Measurements from ENCODE around the gene ADD3.

ADD3 gene

DNA sequence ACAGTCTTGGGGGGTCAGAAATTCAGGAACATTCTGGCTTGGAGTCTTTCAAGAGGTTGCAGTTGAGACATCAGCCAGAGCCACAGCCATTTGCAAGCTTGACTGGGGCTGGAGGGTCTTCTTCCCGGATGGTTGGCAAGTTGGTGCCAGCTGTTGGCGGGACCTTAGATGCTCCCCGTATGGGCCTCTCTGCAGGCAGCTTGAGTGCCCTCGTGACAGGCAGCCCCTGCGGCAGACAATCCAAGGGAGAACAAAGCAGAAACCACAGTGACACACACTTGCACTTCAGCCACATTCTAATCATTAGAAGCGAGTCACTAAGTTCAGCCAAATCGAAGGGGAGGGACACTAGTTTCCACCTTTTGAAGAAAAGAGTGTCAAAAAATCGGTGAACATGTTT lies 140.2 kb downstream of the ADD3 start:
- CTCF ChIA-PET: interaction anchor here (1.2 kb wide), 1 partner anchor 10 kb away, joined by 5 read pairs; no protein-coding TSS in a partner anchor
- 0 out of 2 replicates have a peak, but pooled peaks have one; percentile 19 for TF ChIP-seq ZNF335 (tag by site-specific recombination; conservative IDR thresholded peaks at IDR 0.05)
- no peak for TF ChIP-seq ZBTB7A (tag by site-specific recombination; IDR thresholded peaks at IDR 0.05; ENCODE audit: low read depth)
- Histone ChIP-seq H3K36me3 (ENCODE audit: control insufficient read depth in 2 of 2, insufficient read depth in 1 of 2, low read length in 2 of 2) (no peaks in the 10 kb centered on the region), H3K9me3 (ENCODE audit: control insufficient read depth, insufficient read depth, low read depth, low read length) (no peaks in the 10 kb centered on the region), H3K27ac (ENCODE audit: extremely low read depth, low read depth, low read length) (no peak overlapping the region), H3K4me3 (ENCODE audit: low read depth, low read length) (no peak overlapping the region), H3K4me1 (ENCODE audit: control insufficient read depth, insufficient read depth, low read length) (no peaks in the 10 kb centered on the region)
- POLR2A ChIA-PET: no interaction called here

DNA sequence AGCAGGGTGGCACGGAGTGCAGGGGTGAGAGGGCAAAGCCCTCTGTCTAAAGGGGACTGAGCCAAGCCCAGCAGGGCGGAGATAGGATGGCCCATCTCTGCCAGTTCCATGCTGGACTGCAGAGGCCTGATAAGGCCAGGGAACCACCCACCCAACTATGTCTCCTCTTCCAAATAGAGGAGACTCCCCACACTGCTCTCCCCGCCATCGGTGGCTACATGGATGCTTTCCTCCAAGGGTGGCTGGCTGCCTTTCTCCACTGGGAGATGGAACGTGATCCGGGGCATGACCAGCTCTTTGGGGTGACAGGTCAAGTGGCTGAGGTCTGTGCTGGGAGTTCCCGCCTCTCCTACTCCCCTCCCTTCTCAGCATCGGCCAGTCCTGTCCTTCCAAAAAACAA lies 141.5 kb downstream of the ADD3 start:
- Histone ChIP-seq H3K4me3 (ENCODE audit: low read depth, low read length) (no peak overlapping the region), H3K27ac (ENCODE audit: extremely low read depth, low read depth, low read length) (no peak overlapping the region), H3K9me3 (ENCODE audit: control insufficient read depth, insufficient read depth, low read depth, low read length) (no peaks in the 10 kb centered on the region), H3K4me1 (ENCODE audit: control insufficient read depth, insufficient read depth, low read length) (no peaks in the 10 kb centered on the region), H3K36me3 (ENCODE audit: control insufficient read depth in 2 of 2, insufficient read depth in 1 of 2, low read length in 2 of 2) (no peaks in the 10 kb centered on the region)
- ChIA-PET CTCF (interaction anchor here (0.6 kb wide), 1 partner anchor 878 kb away, joined by 3 read pairs; no protein-coding TSS in a partner anchor), POLR2A (no interaction called here)
- TF ChIP-seq ZNF202 (tag by site-specific recombination; IDR thresholded peaks at IDR 0.05; ENCODE audit: borderline replicate concordance) (no peak), ZBTB21 (tag by site-specific recombination; IDR thresholded peaks at IDR 0.05) (no peak), ZNF571 (tag by site-specific recombination; IDR thresholded peaks at IDR 0.05) (no peak), YY1 (tag by site-specific recombination; IDR thresholded peaks at IDR 0.05) (no peak), ZNF654 (tag by site-specific recombination; IDR thresholded peaks at IDR 0.05; ENCODE audit: low read depth) (no peak), ZNF76 (tag by site-specific recombination; IDR thresholded peaks at IDR 0.05; ENCODE audit: borderline replicate concordance, low read depth) (no peak), ZNF792 (tag by site-specific recombination; IDR thresholded peaks at IDR 0.05) (no peak), HOXA7 (CRISPR knock-in tag; IDR thresholded peaks at IDR 0.05; ENCODE audit: borderline replicate concordance) (no peak), ZFP3 (tag by site-specific recombination; IDR thresholded peaks at IDR 0.05; ENCODE audit: low read depth) (no peak)
- TF ChIP-seq, protein P1, sequence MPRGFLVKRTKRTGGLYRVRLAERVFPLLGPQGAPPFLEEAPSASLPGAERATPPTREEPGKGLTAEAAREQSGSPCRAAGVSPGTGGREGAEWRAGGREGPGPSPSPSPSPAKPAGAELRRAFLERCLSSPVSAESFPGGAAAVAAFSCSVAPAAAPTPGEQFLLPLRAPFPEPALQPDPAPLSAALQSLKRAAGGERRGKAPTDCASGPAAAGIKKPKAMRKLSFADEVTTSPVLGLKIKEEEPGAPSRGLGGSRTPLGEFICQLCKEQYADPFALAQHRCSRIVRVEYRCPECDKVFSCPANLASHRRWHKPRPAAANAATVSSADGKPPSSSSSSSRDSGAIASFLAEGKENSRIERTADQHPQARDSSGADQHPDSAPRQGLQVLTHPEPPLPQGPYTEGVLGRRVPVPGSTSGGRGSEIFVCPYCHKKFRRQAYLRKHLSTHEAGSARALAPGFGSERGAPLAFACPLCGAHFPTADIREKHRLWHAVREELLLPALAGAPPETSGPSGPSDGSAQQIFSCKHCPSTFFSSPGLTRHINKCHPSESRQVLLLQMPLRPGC (tag by site-specific recombination; IDR thresholded peaks at IDR 0.05): no peak

DNA sequence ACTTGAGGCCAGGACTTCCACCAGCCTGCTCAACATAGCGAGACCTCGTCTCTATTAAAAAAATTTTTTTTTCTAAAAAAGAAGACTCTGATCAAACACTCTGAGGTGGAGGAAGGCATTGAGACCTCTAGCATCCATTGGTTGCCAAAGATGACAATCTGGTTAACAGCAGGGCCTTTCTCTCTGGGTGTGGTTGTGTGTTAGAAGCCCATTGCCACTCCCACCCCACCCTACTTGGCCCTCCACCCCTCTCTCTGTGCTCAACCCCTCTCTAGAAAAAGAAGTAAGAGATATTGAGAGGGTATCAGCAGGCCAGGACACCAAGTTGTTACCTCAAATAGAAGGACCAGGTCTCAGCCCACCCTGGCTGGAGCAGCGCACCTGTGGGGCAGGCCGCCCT lies 142.3 kb downstream of the ADD3 start:
- Histone ChIP-seq H3K4me3 (ENCODE audit: low read depth, low read length) (no peak overlapping the region), H3K9me3 (ENCODE audit: control insufficient read depth, insufficient read depth, low read depth, low read length) (no peaks in the 10 kb centered on the region), H3K4me1 (ENCODE audit: control insufficient read depth, insufficient read depth, low read length) (no peaks in the 10 kb centered on the region), H3K36me3 (ENCODE audit: control insufficient read depth in 2 of 2, insufficient read depth in 1 of 2, low read length in 2 of 2) (no peaks in the 10 kb centered on the region), H3K27ac (ENCODE audit: extremely low read depth, low read depth, low read length) (no peak overlapping the region)
- POLR2A ChIA-PET: no interaction called here
- TF ChIP-seq MZF1 (tag by site-specific recombination; IDR thresholded peaks at IDR 0.05; ENCODE audit: borderline replicate concordance): no peak
- TF ChIP-seq KLF1 (tag by site-specific recombination; IDR thresholded peaks at IDR 0.05): peak; percentile 82
- CTCF ChIA-PET: no interaction called here

DNA sequence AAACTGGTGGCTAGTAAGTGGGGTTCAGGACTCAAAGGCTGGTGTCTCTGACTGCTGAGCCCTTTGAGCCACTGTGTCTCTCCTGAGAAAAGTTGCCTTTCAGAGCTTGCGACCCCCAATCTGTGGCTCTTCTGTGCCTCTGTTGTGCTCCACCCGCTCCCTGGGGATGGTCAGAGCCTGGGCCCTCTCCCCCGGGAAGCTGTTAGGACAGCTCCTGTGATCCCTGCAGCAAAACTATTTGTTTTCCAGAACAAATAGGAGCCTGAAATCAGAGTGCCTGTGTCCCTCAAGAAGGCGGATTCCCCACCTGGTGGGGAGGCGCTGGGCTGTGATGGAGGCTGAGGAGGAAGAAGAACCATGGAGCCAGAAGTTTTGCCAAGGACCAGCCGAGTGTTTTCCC lies 143.2 kb downstream of the ADD3 start:
- Histone ChIP-seq H3K36me3 (ENCODE audit: control insufficient read depth in 2 of 2, insufficient read depth in 1 of 2, low read length in 2 of 2) (no peaks in the 10 kb centered on the region), H3K4me3 (ENCODE audit: low read depth, low read length) (no peak overlapping the region), H3K27ac (ENCODE audit: extremely low read depth, low read depth, low read length) (no peak overlapping the region), H3K9me3 (ENCODE audit: control insufficient read depth, insufficient read depth, low read depth, low read length) (no peaks in the 10 kb centered on the region), H3K4me1 (ENCODE audit: control insufficient read depth, insufficient read depth, low read length) (no peaks in the 10 kb centered on the region)
- TF ChIP-seq ZNF660 (tag by site-specific recombination; IDR thresholded peaks at IDR 0.05): no peak
- TF ChIP-seq, protein P2, sequence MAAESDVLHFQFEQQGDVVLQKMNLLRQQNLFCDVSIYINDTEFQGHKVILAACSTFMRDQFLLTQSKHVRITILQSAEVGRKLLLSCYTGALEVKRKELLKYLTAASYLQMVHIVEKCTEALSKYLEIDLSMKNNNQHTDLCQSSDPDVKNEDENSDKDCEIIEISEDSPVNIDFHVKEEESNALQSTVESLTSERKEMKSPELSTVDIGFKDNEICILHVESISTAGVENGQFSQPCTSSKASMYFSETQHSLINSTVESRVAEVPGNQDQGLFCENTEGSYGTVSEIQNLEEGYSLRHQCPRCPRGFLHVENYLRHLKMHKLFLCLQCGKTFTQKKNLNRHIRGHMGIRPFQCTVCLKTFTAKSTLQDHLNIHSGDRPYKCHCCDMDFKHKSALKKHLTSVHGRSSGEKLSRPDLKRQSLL (tag by site-specific recombination; IDR thresholded peaks at IDR 0.05): 0 out of 2 replicates have a peak, but pooled peaks have one; percentile 43
- ChIA-PET CTCF (interaction anchor here (0.5 to 0.6 kb wide), 3 partner anchors 13 to 137 kb away, joined by 3 read pairs; no protein-coding TSS in a partner anchor), POLR2A (no interaction called here)

Data from HEK293 (cell line).